Measurements from ENCODE around the gene DMD.

DMD gene

DNA sequence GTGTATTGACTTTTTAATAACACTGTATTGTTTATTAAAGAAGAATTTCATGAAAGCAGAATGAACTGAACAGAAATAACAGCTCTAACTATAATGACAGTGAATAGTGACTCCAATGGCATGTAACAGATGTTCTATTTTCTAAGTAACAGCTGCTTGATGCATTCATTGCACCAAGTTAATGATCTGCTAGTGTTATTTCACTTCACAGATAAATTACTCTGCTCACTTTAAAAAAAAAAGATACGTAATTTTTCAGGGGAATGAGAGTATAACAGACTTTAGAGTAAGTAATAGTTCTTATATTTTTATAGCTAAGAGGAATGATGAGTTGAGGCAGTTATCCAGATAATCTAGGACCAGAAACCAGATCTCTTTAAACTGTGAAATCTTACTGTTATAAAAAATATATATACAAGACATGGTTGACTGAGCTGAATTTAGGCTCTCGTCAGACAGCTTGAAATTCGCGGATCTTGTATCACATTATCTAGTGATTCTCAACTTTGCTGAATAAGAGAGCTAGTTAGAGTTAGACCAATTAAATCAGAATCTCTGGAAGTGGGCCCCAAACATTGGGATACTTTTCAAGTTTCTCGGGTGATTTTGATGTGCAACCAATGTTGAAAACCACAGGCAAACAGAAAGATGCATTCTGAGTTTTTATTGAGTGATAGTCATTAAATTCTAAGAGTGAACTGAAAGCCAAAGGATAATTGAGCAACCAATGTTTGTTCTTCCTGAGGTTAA is 840.7 kb downstream of the DMD start:
- Histone ChIP-seq H2AFZ (ENCODE audit: low read depth, low read length) (no peak overlapping the region), H3K9ac (ENCODE audit: low read depth, low read length) (no peak overlapping the region), H3K4me1 (ENCODE audit: insufficient read depth, low read length) (no peaks in the 10 kb centered on the region)

DNA sequence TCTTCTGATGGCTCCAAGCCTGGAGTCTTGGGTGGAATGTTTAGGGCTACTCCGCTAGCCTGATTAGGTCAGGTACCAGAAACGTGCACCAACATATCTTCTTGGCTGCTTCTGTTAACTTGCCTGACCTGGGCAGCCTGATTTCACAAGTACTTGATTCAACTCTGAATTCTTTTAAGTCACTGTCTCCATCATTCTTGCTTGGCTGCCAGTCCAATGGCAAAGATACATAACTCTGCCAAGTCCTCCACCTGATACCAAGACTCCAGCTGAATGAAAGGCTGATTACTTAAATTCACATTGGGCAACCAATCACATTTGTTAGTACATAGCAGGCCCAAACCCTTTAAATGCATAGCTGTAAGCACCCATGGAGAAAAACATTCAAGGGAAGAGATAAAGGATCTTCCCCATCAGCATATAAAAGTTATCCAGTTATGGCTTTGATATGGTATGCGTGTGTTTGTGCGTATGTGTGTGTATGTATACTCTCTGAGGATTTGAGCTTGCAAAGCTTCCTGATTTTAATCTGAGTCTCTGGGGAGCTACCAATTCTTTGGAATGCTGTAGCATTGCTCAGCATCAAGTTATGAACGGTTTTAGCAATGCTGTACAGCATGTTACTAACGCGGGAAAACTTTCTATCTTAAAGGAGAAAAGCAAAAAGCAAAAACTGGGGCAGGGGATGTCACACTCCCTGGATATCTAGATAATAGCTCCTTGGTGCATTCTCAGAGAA is 917.2 kb downstream of the DMD start:
- Histone ChIP-seq H3K9ac (ENCODE audit: low read depth, low read length) (no peak overlapping the region), H3K4me2 (ENCODE audit: insufficient read depth, low read length) (no peak overlapping the region), H3K4me1 (ENCODE audit: insufficient read depth, low read length) (no peaks in the 10 kb centered on the region), H3K27ac (ENCODE audit: low read length) (no peak overlapping the region), H3K36me3 (ENCODE audit: insufficient read depth, low read length) (no peaks in the 10 kb centered on the region), H3K79me2 (ENCODE audit: insufficient read depth, low read length) (no peaks in the 10 kb centered on the region), H3K9me3 (ENCODE audit: insufficient read depth, low read length, severe bottlenecking) (no peaks in the 10 kb centered on the region), H3K27me3 (ENCODE audit: insufficient read depth, low read length, poor library complexity) (no peaks in the 10 kb centered on the region), H3K4me3 (ENCODE audit: low read depth in 1 of 2, low read length in 2 of 2) (no peak overlapping the region), H4K20me1 (ENCODE audit: insufficient read depth, low read length) (no peaks in the 10 kb centered on the region), H2AFZ (ENCODE audit: low read depth, low read length) (no peak overlapping the region)
- TF ChIP-seq, protein P1, sequence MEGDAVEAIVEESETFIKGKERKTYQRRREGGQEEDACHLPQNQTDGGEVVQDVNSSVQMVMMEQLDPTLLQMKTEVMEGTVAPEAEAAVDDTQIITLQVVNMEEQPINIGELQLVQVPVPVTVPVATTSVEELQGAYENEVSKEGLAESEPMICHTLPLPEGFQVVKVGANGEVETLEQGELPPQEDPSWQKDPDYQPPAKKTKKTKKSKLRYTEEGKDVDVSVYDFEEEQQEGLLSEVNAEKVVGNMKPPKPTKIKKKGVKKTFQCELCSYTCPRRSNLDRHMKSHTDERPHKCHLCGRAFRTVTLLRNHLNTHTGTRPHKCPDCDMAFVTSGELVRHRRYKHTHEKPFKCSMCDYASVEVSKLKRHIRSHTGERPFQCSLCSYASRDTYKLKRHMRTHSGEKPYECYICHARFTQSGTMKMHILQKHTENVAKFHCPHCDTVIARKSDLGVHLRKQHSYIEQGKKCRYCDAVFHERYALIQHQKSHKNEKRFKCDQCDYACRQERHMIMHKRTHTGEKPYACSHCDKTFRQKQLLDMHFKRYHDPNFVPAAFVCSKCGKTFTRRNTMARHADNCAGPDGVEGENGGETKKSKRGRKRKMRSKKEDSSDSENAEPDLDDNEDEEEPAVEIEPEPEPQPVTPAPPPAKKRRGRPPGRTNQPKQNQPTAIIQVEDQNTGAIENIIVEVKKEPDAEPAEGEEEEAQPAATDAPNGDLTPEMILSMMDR (IDR thresholded peaks at IDR 0.05; ENCODE audit: borderline replicate concordance, extremely low read depth, low read length, poor library complexity, severe bottlenecking), result no peak
- no peak for TF ChIP-seq EZH2 (IDR thresholded peaks at IDR 0.05; ENCODE audit: borderline replicate concordance, low read depth, low read length, severe bottlenecking)
- DNase-seq, result no peak
- ATAC-seq (ENCODE audit: insufficient read depth, low read depth), result no peak

More for the DNA sequence above, 840.7 kb downstream of the DMD start:
- Histone ChIP-seq H3K4me3 (ENCODE audit: low read depth in 1 of 2, low read length in 2 of 2) (no peak overlapping the region), H3K79me2 (ENCODE audit: insufficient read depth, low read length) (no peaks in the 10 kb centered on the region), H3K27ac (ENCODE audit: low read length) (no peak overlapping the region), H3K4me2 (ENCODE audit: insufficient read depth, low read length) (no peak overlapping the region), H3K36me3 (ENCODE audit: insufficient read depth, low read length) (no peaks in the 10 kb centered on the region), H3K27me3 (ENCODE audit: insufficient read depth, low read length, poor library complexity) (no peaks in the 10 kb centered on the region), H4K20me1 (ENCODE audit: insufficient read depth, low read length) (no peaks in the 10 kb centered on the region), H3K9me3 (ENCODE audit: insufficient read depth, low read length, severe bottlenecking) (no peaks in the 10 kb centered on the region)
- DNase-seq (no peak), ATAC-seq (ENCODE audit: insufficient read depth, low read depth) (no peak)
- TF ChIP-seq EZH2 (IDR thresholded peaks at IDR 0.05; ENCODE audit: borderline replicate concordance, low read depth, low read length, severe bottlenecking), result no peak
- TF ChIP-seq, protein P1 (IDR thresholded peaks at IDR 0.05; ENCODE audit: borderline replicate concordance, extremely low read depth, low read length, poor library complexity, severe bottlenecking), result no peak

DNA sequence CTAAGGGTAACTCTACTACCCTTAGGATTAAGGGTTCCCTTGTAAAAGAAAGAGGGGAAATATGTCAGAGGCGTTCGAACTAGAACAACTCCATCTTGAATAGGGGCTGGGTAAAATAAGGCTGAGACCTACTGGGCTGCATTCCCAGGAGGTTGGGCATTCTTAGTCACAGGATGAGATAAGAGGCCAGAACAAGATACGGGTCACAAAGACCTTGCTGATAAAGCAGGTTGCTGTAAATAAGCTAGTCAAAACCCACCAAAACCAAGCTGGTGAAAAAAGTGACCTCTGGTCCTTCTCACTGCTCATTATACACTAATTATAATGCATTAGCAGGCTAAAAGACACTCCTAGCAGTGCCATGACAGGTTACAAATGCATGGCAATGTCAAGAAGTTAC is 922.0 kb downstream of the DMD start:
- H3K79me2 ChIP-seq (ENCODE audit: insufficient read depth, low read length), result no peaks in the 10 kb centered on the region
- H3K9me3 ChIP-seq (ENCODE audit: insufficient read depth, low read length, severe bottlenecking), result no peaks in the 10 kb centered on the region
- TF ChIP-seq EZH2 (IDR thresholded peaks at IDR 0.05; ENCODE audit: borderline replicate concordance, low read depth, low read length, severe bottlenecking), result no peak
- TF ChIP-seq, protein P1 (IDR thresholded peaks at IDR 0.05; ENCODE audit: borderline replicate concordance, extremely low read depth, low read length, poor library complexity, severe bottlenecking), result no peak
- no peaks in the 10 kb centered on the region for H3K36me3 ChIP-seq (ENCODE audit: insufficient read depth, low read length)
- no peak overlapping the region for H3K4me3 ChIP-seq (ENCODE audit: low read depth in 1 of 2, low read length in 2 of 2)
- ATAC-seq (ENCODE audit: insufficient read depth, low read depth) (no peak), DNase-seq (no peak)
- no peaks in the 10 kb centered on the region for H4K20me1 ChIP-seq (ENCODE audit: insufficient read depth, low read length)
- H2AFZ ChIP-seq (ENCODE audit: low read depth, low read length), result no peak overlapping the region
- no peak overlapping the region for H3K4me2 ChIP-seq (ENCODE audit: insufficient read depth, low read length)
- no peaks in the 10 kb centered on the region for H3K4me1 ChIP-seq (ENCODE audit: insufficient read depth, low read length)
- no peak overlapping the region for H3K9ac ChIP-seq (ENCODE audit: low read depth, low read length)
- no peak overlapping the region for H3K27ac ChIP-seq (ENCODE audit: low read length)
- no peaks in the 10 kb centered on the region for H3K27me3 ChIP-seq (ENCODE audit: insufficient read depth, low read length, poor library complexity)

All from DND-41 (cell line).